B cell (primary cell): Measurements from ENCODE around the gene ESRRA. TPM values are rescaled to one million over a fixed set of nuclear protein-coding genes. Genes with fewer than 3 reads are reported as not detected.

Source experiments
- ATAC-seq: fragments of 200-7000 bp; cut with Tn5 transposase; one replicate; pipeline ENCODE4 v1.10.0; 2021; ENCODE audit warnings: low read depth, mild to moderate bottlenecking, moderate number of reproducible peaks, moderate library complexity
- CTCF ChIA-PET: fragments of 350-600 bp; sonication (Branson Sonifier 250); formaldehyde crosslinking; loops from one replicate; lab custom pipeline; 2021; ENCODE audit warnings: antibody characterized with exemption, inconsistent platforms; lab: Charles Lee
- POLR2A ChIA-PET: fragments of 350-600 bp; sonication (Branson Sonifier 250); formaldehyde crosslinking; loops from one replicate; lab custom pipeline; 2021; ENCODE audit warnings: antibody characterized with exemption; lab: Charles Lee
- DNase-seq: peaks from one replicate; pipeline ENCODE4 v3.0.0; 2013
- H2AFZ ChIP-seq: 2 replicates; pipeline ENCODE4 v1.6.1; 2012; ENCODE audit warnings: mild to moderate bottlenecking, low read depth, low read length; ENCODE audit not compliant: insufficient read depth, poor library complexity, severe bottlenecking
- H3K27ac ChIP-seq, 2 donors: 1 replicate in 1 of 2; 2 replicates in 1 of 2; pipeline ENCODE4 v1.5.1; 2012 to 2013; ENCODE audit warnings: low read length in 2 of 2, mild to moderate bottlenecking in 2 of 2, moderate library complexity in 1 of 2
- H3K27me3 ChIP-seq, 4 experiments: fragments of 200-600 bp in 1 of 4; sonication (generic) in 1 of 4; replicated peaks in 1 of 4; 1 replicate in 2 of 4; 2 replicates in 2 of 4; pipeline versions ENCODE4 v1.6.1 to v1.7.0; 2013 to 2016; ENCODE audit warnings: low read length in 3 of 4, mild to moderate bottlenecking in 2 of 4, mixed read lengths in 1 of 4, moderate library complexity in 1 of 4; ENCODE audit not compliant: insufficient read depth in 4 of 4, control insufficient read depth in 3 of 4; ENCODE audit errors: control extremely low read depth in 1 of 4
- H3K36me3 ChIP-seq, 2 experiments: replicated peaks in 1 of 2; 1 replicate in 1 of 2; 2 replicates in 1 of 2; pipeline versions ENCODE4 v1.6.1 to v1.7.1; 2013; ENCODE audit warnings: low read length in 1 of 2; ENCODE audit not compliant: insufficient read depth in 2 of 2, control insufficient read depth in 1 of 2; ENCODE audit errors: control extremely low read depth in 1 of 2, extremely low read depth in 1 of 2
- H3K4me1 ChIP-seq, 2 donors: fragments of 200-600 bp in 1 of 2; sonication (generic) in 1 of 2; 1 replicate in 1 of 2; 2 replicates in 1 of 2; pipeline versions ENCODE4 v1.5.1 to v1.6.1; 2013 to 2017; ENCODE audit warnings: low read length in 2 of 2; ENCODE audit not compliant: control insufficient read depth in 2 of 2, insufficient read depth in 2 of 2
- H3K4me2 ChIP-seq: replicated peaks from 2 replicates; pipeline ENCODE3; 2012; ENCODE audit warnings: mild to moderate bottlenecking, low read depth, low read length; ENCODE audit not compliant: poor library complexity, severe bottlenecking
- H3K4me3 ChIP-seq, 5 experiments: fragments of 200-600 bp in 1 of 5; sonication (generic) in 1 of 5; 1 replicate in 3 of 5; 2 replicates in 2 of 5; pipeline versions ENCODE4 v1.5.1 to v1.7.0; 2011 to 2016; ENCODE audit warnings: low read length in 4 of 5, mild to moderate bottlenecking in 4 of 5, low read depth in 2 of 5, control low read depth in 1 of 5, moderate library complexity in 1 of 5; ENCODE audit not compliant: insufficient read depth in 1 of 5; ENCODE audit errors: control extremely low read depth in 1 of 5, extremely low read depth in 1 of 5
- H3K79me2 ChIP-seq: fragments of 200-600 bp; sonication (generic); one replicate; pipeline ENCODE4 v1.6.0; 2016; ENCODE audit warnings: low read length; ENCODE audit not compliant: control insufficient read depth, insufficient read depth
- H3K9ac ChIP-seq: fragments of 200-600 bp; sonication (generic); 2 replicates; pipeline ENCODE4 v1.6.1; 2017; ENCODE audit warnings: mild to moderate bottlenecking, low read length, moderate library complexity
- H3K9me3 ChIP-seq, 3 donors: one replicate each; pipeline versions ENCODE4 v1.6.1 to v1.7.1; 2013; ENCODE audit warnings: low read length in 2 of 3; ENCODE audit not compliant: control insufficient read depth in 2 of 3, insufficient read depth in 1 of 3; ENCODE audit errors: control extremely low read depth in 1 of 3
- H4K20me1 ChIP-seq: 2 replicates; pipeline ENCODE4 v1.6.0; 2012; ENCODE audit warnings: mild to moderate bottlenecking, low read length; ENCODE audit not compliant: insufficient read depth, control insufficient read depth, poor library complexity, severe bottlenecking
- H3K27ac Mint-ChIP-seq: one replicate; pipeline ENCODE4 v1.8.0; 2021; ENCODE audit warnings: mixed read lengths
- H3K27me3 Mint-ChIP-seq: one replicate; pipeline ENCODE4 v1.8.0; 2021; ENCODE audit warnings: mixed read lengths
- H3K4me1 Mint-ChIP-seq: one replicate; pipeline ENCODE4 v1.8.0; 2021; ENCODE audit warnings: mixed read lengths
- H3K4me3 Mint-ChIP-seq: one replicate; pipeline ENCODE4 v1.8.0; 2021; ENCODE audit warnings: mixed read lengths
- H3K9me3 Mint-ChIP-seq: one replicate; pipeline ENCODE4 v1.8.0; 2022; ENCODE audit warnings: mixed read lengths; ENCODE audit not compliant: insufficient read depth
- CTCF ChIP-seq: fragments of 200-600 bp; IDR thresholded peaks from one replicate; pipeline ENCODE4 v1.8.0; 2022; ENCODE audit warnings: antibody characterized with exemption, mild to moderate bottlenecking
- EZH2 ChIP-seq: IDR thresholded peaks from 2 replicates; pipeline ENCODE4 v1.6.1; 2012; ENCODE audit warnings: borderline replicate concordance, low read depth, mild to moderate bottlenecking, moderate library complexity, low read length; ENCODE audit not compliant: insufficient read depth, poor library complexity, severe bottlenecking
- WGBS: methylation state at CpG from one replicate; pipeline ENCODE4 v1.1.5; 2013; ENCODE audit warnings: missing lambda C conversion rate; ENCODE audit not compliant: insufficient coverage; 5-methylcytosine and 5-hydroxymethylcytosine counted together
- intact Hi-C: fragments of 100-400 bp; cut with micrococcal nuclease; formaldehyde crosslinking; loops from one replicate; pipeline ENCODE4 v1.10.0; 2022
- polyA plus RNA-seq: library from polyadenylated mRNA; depleted of rRNA; stranded (reverse); fragments of >200 nt; gene quantifications from 2 replicates; pipeline ENCODE4 v1.2.3, GENCODE V29; 2012
- total RNA-seq, 2 donors: library from RNA; stranded (reverse); fragments of 120-200 nt in 1 of 2; gene quantifications; 1 replicate in 1 of 2; 2 replicates in 1 of 2; pipeline versions ENCODE4 v1.2.3 to v1.2.4, GENCODE V29; 2013 to 2022

The ESRRA gene
- total and polyA plus RNA-seq, 2 donors (not counting 1 experiment from before 2014, with no cell fraction given), result 16.3 to 39.6 TPM

- WGBS, result 92% methylated on average over 14 of the region's 14 CpGs
- Histone ChIP-seq H3K4me1 (no peaks in the 10 kb centered on the region), H2AFZ (no peak overlapping the region), H3K4me2 (no peak overlapping the region), H3K4me3 (no peak overlapping the region), H3K27ac (no peak overlapping the region), H3K79me2 (peaks cover 6% of the 10 kb centered on the region), H3K27me3 (no peaks in the 10 kb centered on the region), H3K36me3 (peaks cover 4 to 37% of the 10 kb centered on the region in 2 experiments), H3K9me3 (no peaks in the 10 kb centered on the region), H4K20me1 (peaks cover 22% of the 10 kb centered on the region), H3K9ac (no peak overlapping the region)
- TF ChIP-seq CTCF, result no peak
- TF ChIP-seq EZH2, result no peak
- H3K4me1 Mint-ChIP-seq, result peaks cover 3% of the 10 kb centered on the region
- no peak for DNase-seq
- no peak overlapping the region for H3K4me3 Mint-ChIP-seq
- H3K27ac Mint-ChIP-seq, result no peak overlapping the region
- intact Hi-C loops, result no loop called here
- ChIA-PET POLR2A (interaction anchor here (0.7 to 1.7 kb wide), 2 partner anchors 31 to 384 kb away, joined by 7 to 8 read pairs; partner anchors contain the start of genes PRDX5 and TRMT112), CTCF (interaction anchor here (1.4 to 3.7 kb wide), 2 partner anchors 16 to 31 kb away, joined by 3 to 16 read pairs; partner anchors contain the start of genes PRDX5 and TRMT112)
- H3K9me3 Mint-ChIP-seq, result no peaks in the 10 kb centered on the region
- no peak for ATAC-seq
- no peaks in the 10 kb centered on the region for H3K27me3 Mint-ChIP-seq
These were observed 43.2 kb downstream of the ESRRA start for GRCh38 chr11:64348383-64349024.

- Histone ChIP-seq H3K79me2 (peaks cover 4% of the 10 kb centered on the region), H3K4me1 (peaks cover 0 to under 1% of the 10 kb centered on the region in 2 donors), H3K4me2 (no peak overlapping the region), H3K4me3 (no peak overlapping the region), H3K9me3 (no peaks in the 10 kb centered on the region), H2AFZ (no peak overlapping the region), H3K27ac (no peak overlapping the region), H3K9ac (no peak overlapping the region), H4K20me1 (peaks cover 22% of the 10 kb centered on the region), H3K27me3 (no peaks in the 10 kb centered on the region), H3K36me3 (peaks cover 4 to 32% of the 10 kb centered on the region in 2 experiments)
- TF ChIP-seq CTCF, result no peak
- no peak for TF ChIP-seq EZH2
- Mint-ChIP-seq H3K9me3 (no peaks in the 10 kb centered on the region), H3K4me3 (no peak overlapping the region), H3K27me3 (no peaks in the 10 kb centered on the region), H3K27ac (no peak overlapping the region), H3K4me1 (peaks cover 3% of the 10 kb centered on the region)
- CTCF ChIA-PET, result interaction anchor here (1.4 to 3.7 kb wide), 2 partner anchors 16 to 32 kb away, joined by 3 to 16 read pairs; partner anchors contain the start of genes PRDX5 and TRMT112
- DNase-seq (no peak), ATAC-seq (no peak)
- intact Hi-C loops, result no loop called here
- POLR2A ChIA-PET, result interaction anchor here (0.6 to 1.7 kb wide), 3 partner anchors 31 to 383 kb away, joined by 3 to 8 read pairs (median 7); partner anchors contain the start of genes PRDX5 and TRMT112
- WGBS, result 99% methylated on average over 6 of the region's 7 CpGs
These were observed 43.7 kb downstream of the ESRRA start for GRCh38 chr11:64349025-64349387.
